ENCODE measurements around the gene IRX2.

The IRX2 gene

DNA sequence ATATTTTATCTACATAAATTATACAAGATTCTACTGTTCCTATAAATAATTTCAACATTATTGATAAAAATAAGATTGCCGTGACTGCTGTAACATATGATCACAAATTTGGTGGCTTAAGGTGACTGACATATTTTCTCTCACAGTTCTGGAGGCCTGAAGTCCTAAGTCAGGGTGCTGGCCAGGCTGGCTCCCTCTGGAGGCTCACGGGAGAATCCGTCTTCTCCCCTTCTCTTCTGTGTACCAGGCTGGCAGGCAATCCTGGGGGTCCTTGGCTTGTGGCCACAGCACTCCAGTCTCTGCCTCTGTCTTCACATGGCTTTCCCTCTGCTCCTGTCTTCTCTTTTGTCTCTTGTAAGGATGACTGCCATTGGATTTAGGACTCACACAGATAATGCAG, 31.7 kb upstream of the IRX2 start:
- H3K4me2 ChIP-seq (ENCODE audit: low read length), result no peak overlapping the region
- H4K20me1 ChIP-seq (ENCODE audit: insufficient read depth, low read length), result no peaks in the 10 kb centered on the region
- H3K36me3 ChIP-seq (replicated peaks; ENCODE audit: low read depth, low read length), result no peaks in the 10 kb centered on the region
- no peaks in the 10 kb centered on the region for H3K9me3 ChIP-seq (ENCODE audit: insufficient read depth, low read length)
- H3K79me2 ChIP-seq (ENCODE audit: low read length), result no peaks in the 10 kb centered on the region
- H3K27ac ChIP-seq (ENCODE audit: low read length), result no peak overlapping the region
- no peak for TF ChIP-seq EZH2phosphoT487 (IDR thresholded peaks at IDR 0.05; ENCODE audit: low read depth)
- no peak overlapping the region for H2AFZ ChIP-seq (ENCODE audit: low read depth, low read length)
- H3K4me1 ChIP-seq (ENCODE audit: low read length), result no peaks in the 10 kb centered on the region
- no peak overlapping the region for H3K4me3 ChIP-seq (ENCODE audit: low read length)
- H3K27me3 ChIP-seq (ENCODE audit: low read depth, low read length), result no peaks in the 10 kb centered on the region
- H3K9ac ChIP-seq (ENCODE audit: low read length), result no peak overlapping the region

- no peak overlapping the region for H3K27ac ChIP-seq (ENCODE audit: low read length)
- H2AFZ ChIP-seq (ENCODE audit: low read depth, low read length), result no peak overlapping the region
- no peaks in the 10 kb centered on the region for H3K4me1 ChIP-seq (ENCODE audit: low read length)
- no peak overlapping the region for H3K4me3 ChIP-seq (ENCODE audit: low read length)
- H3K36me3 ChIP-seq (replicated peaks; ENCODE audit: low read depth, low read length), result no peaks in the 10 kb centered on the region
- no peaks in the 10 kb centered on the region for H3K79me2 ChIP-seq (ENCODE audit: low read length)
- no peak overlapping the region for H3K9ac ChIP-seq (ENCODE audit: low read length)
- no peaks in the 10 kb centered on the region for H3K27me3 ChIP-seq (ENCODE audit: low read depth, low read length)
- no peaks in the 10 kb centered on the region for H4K20me1 ChIP-seq (ENCODE audit: insufficient read depth, low read length)
- no peak overlapping the region for H3K4me2 ChIP-seq (ENCODE audit: low read length)
- TF ChIP-seq EZH2phosphoT487 (IDR thresholded peaks at IDR 0.05; ENCODE audit: low read depth), result no peak
- TF ChIP-seq, protein P1, sequence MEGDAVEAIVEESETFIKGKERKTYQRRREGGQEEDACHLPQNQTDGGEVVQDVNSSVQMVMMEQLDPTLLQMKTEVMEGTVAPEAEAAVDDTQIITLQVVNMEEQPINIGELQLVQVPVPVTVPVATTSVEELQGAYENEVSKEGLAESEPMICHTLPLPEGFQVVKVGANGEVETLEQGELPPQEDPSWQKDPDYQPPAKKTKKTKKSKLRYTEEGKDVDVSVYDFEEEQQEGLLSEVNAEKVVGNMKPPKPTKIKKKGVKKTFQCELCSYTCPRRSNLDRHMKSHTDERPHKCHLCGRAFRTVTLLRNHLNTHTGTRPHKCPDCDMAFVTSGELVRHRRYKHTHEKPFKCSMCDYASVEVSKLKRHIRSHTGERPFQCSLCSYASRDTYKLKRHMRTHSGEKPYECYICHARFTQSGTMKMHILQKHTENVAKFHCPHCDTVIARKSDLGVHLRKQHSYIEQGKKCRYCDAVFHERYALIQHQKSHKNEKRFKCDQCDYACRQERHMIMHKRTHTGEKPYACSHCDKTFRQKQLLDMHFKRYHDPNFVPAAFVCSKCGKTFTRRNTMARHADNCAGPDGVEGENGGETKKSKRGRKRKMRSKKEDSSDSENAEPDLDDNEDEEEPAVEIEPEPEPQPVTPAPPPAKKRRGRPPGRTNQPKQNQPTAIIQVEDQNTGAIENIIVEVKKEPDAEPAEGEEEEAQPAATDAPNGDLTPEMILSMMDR (IDR thresholded peaks at IDR 0.05; ENCODE audit: low read depth, low read length), result no peak
- H3K9me3 ChIP-seq (ENCODE audit: insufficient read depth, low read length), result no peaks in the 10 kb centered on the region
Measured at GRCh38 chr5:2782658-2783057, 31.2 kb upstream of the IRX2 start.

DNA sequence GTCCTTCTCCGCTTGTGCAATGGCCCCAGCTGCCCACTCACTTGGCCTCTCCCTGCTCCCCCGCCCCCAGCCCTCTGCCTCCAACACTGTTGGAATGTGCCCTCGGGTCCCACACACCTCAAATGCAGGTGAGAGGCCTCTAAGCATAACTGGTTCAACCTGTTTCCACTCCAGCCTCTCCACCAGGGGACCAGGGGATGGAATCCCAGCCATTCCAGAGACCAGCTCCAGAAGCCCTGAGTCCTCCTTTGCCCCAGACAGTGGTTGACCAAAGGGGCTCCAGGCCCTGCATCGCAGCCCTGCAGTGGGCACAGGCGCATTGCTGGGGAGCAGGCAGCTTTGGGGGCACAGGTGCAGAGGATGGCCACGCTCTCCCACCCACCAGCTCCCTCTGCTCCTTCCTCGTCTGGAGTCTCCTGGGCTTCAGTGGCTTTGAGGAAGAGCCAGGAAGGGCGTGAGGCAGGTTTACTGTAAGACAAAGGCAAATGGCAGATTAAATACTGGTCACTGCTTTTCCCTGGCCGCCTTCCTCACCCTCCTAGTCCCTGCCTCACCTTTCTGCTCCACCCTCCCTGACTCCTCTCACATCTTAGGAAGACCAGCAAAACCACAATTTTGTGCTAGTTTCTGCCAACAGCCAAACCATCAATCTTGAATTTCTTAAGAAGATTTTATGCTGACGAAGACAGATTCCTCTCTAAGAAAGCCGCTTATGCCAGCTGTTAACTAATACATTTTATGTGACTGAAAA, 29.1 kb upstream of the IRX2 start:
- Histone ChIP-seq H2AFZ (ENCODE audit: low read depth, low read length) (no peak overlapping the region), H3K9ac (ENCODE audit: low read length) (no peak overlapping the region), H3K4me1 (ENCODE audit: low read length) (no peaks in the 10 kb centered on the region), H3K27ac (ENCODE audit: low read length) (no peak overlapping the region), H3K79me2 (ENCODE audit: low read length) (no peaks in the 10 kb centered on the region), H3K36me3 (replicated peaks; ENCODE audit: low read depth, low read length) (no peaks in the 10 kb centered on the region), H3K27me3 (ENCODE audit: low read depth, low read length) (no peaks in the 10 kb centered on the region), H4K20me1 (ENCODE audit: insufficient read depth, low read length) (no peaks in the 10 kb centered on the region), H3K4me2 (ENCODE audit: low read length) (no peak overlapping the region), H3K9me3 (ENCODE audit: insufficient read depth, low read length) (no peaks in the 10 kb centered on the region), H3K4me3 (ENCODE audit: low read length) (no peak overlapping the region)
- no peak for TF ChIP-seq EZH2phosphoT487 (IDR thresholded peaks at IDR 0.05; ENCODE audit: low read depth)
- TF ChIP-seq, protein P1 (IDR thresholded peaks at IDR 0.05; ENCODE audit: low read depth, low read length), result no peak

GRCh38 chr5:2779459-2779858, 28.0 kb upstream of the IRX2 start:
- H3K27ac ChIP-seq (ENCODE audit: low read length), result no peak overlapping the region
- TF ChIP-seq, protein P1 (IDR thresholded peaks at IDR 0.05; ENCODE audit: low read depth, low read length), result no peak
- TF ChIP-seq EZH2phosphoT487 (IDR thresholded peaks at IDR 0.05; ENCODE audit: low read depth), result no peak
- H3K79me2 ChIP-seq (ENCODE audit: low read length), result no peaks in the 10 kb centered on the region
- no peaks in the 10 kb centered on the region for H3K9me3 ChIP-seq (ENCODE audit: insufficient read depth, low read length)
- no peaks in the 10 kb centered on the region for H3K4me1 ChIP-seq (ENCODE audit: low read length)
- H3K9ac ChIP-seq (ENCODE audit: low read length), result no peak overlapping the region
- no peak overlapping the region for H2AFZ ChIP-seq (ENCODE audit: low read depth, low read length)
- no peak overlapping the region for H3K4me2 ChIP-seq (ENCODE audit: low read length)
- no peaks in the 10 kb centered on the region for H3K36me3 ChIP-seq (replicated peaks; ENCODE audit: low read depth, low read length)
- no peaks in the 10 kb centered on the region for H4K20me1 ChIP-seq (ENCODE audit: insufficient read depth, low read length)
- no peaks in the 10 kb centered on the region for H3K27me3 ChIP-seq (ENCODE audit: low read depth, low read length)
- no peak overlapping the region for H3K4me3 ChIP-seq (ENCODE audit: low read length)

All from OCI-LY3 (cell line).